Progenitor cell of endocrine pancreas (in vitro differentiated cells): ENCODE measurements around the gene GNAI3. TPM values are rescaled to one million over a fixed set of nuclear protein-coding genes. Genes with fewer than 3 reads are reported as not detected.
A peak's percentile ranks its signal among the peaks of the same experiment; 100 is the strongest.

Source experiments
- DNase-seq: peaks from one replicate; pipeline ENCODE4 v3.0.0; 2021; ENCODE audit warnings: low spot score; ENCODE audit not compliant: unreplicated experiment
- H3K27ac Mint-ChIP-seq: 2 replicates; pipeline ENCODE4 v1.8.0; 2021; ENCODE audit warnings: mild to moderate bottlenecking, moderate library complexity, mixed read lengths
- H3K27me3 Mint-ChIP-seq: 2 replicates; pipeline ENCODE4 v1.8.0; 2021; ENCODE audit warnings: mixed read lengths
- H3K36me3 Mint-ChIP-seq: 2 replicates; pipeline ENCODE4 v1.8.0; 2022; ENCODE audit warnings: mixed read lengths; ENCODE audit not compliant: insufficient read depth
- H3K4me1 Mint-ChIP-seq: 2 replicates; pipeline ENCODE4 v1.8.0; 2021; ENCODE audit warnings: low read depth, mixed read lengths
- H3K4me3 Mint-ChIP-seq: 2 replicates; pipeline ENCODE4 v1.8.0; 2021; ENCODE audit warnings: low read depth, mild to moderate bottlenecking, moderate library complexity, mixed read lengths
- H3K9me3 Mint-ChIP-seq: 2 replicates; pipeline ENCODE4 v1.8.0; 2021; ENCODE audit warnings: low read depth, mixed read lengths
- total RNA-seq: library from RNA; stranded (reverse); gene quantifications from 2 replicates; pipeline ENCODE4 v1.2.1, GENCODE V29; 2021
- TF ChIP-seq, protein P1 (sequence below): fragments of 200-600 bp; sonication (generic); IDR thresholded peaks from one replicate; pipeline ENCODE4 v1.5.0; 2021; ENCODE audit warnings: antibody characterized with exemption, mild to moderate bottlenecking; ENCODE audit not compliant: unreplicated experiment

Gene GNAI3
- total RNA-seq, 1 donor from 2014 or later, result 10.0 TPM

DNA sequence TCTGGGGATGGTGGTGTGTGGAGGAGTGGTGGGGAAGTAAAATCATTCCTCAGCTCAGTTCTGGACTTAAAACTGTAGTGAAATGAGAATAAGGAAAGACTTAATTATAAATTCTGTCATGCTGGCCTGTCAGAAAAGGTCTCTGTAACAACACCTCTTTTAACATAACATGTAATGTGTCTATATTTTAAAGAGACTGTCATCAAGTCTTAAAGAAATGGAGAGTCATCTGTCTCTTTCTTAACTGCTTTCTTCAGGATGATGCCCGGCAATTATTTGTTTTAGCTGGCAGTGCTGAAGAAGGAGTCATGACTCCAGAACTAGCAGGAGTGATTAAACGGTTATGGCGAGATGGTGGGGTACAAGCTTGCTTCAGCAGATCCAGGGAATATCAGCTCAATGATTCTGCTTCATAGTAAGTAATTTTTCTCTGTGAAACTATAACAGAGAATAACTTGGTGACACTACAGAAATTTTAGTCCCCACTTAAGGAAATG lies 30.6 kb downstream of the GNAI3 start:
- H3K27ac Mint-ChIP-seq, result peak overlapping the region; percentile 12
- no peak for DNase-seq
- H3K4me1 Mint-ChIP-seq, result no peaks in the 10 kb centered on the region
- no peaks in the 10 kb centered on the region for H3K9me3 Mint-ChIP-seq
- TF ChIP-seq, protein P1, sequence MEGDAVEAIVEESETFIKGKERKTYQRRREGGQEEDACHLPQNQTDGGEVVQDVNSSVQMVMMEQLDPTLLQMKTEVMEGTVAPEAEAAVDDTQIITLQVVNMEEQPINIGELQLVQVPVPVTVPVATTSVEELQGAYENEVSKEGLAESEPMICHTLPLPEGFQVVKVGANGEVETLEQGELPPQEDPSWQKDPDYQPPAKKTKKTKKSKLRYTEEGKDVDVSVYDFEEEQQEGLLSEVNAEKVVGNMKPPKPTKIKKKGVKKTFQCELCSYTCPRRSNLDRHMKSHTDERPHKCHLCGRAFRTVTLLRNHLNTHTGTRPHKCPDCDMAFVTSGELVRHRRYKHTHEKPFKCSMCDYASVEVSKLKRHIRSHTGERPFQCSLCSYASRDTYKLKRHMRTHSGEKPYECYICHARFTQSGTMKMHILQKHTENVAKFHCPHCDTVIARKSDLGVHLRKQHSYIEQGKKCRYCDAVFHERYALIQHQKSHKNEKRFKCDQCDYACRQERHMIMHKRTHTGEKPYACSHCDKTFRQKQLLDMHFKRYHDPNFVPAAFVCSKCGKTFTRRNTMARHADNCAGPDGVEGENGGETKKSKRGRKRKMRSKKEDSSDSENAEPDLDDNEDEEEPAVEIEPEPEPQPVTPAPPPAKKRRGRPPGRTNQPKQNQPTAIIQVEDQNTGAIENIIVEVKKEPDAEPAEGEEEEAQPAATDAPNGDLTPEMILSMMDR, result no peak
- H3K27me3 Mint-ChIP-seq, result no peaks in the 10 kb centered on the region
- H3K4me3 Mint-ChIP-seq, result no peak overlapping the region
- peaks cover 24% of the 10 kb centered on the region for H3K36me3 Mint-ChIP-seq

DNA sequence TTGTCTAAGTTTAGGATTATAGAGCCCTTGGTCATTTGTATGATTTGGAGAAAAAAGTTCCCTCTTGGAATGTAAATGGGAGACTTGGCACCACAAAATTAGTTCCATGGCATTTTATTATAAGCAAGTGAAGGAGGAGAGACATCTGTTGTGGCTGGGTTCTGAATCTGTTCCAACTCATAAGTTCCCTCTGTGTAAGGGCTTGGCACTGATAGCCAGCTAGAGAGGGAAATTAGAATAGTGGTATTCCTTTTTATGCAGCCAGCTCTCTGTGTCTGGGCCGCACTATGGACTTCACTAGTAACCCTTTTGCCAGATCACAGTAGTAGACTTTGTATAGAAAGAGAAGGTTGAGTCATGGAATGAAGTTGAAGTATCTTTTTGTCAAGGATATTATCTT lies 31.1 kb downstream of the GNAI3 start:
- DNase-seq, result no peak
- Mint-ChIP-seq H3K36me3 (peaks cover 24% of the 10 kb centered on the region), H3K4me1 (no peaks in the 10 kb centered on the region), H3K27ac (no peak overlapping the region), H3K27me3 (no peaks in the 10 kb centered on the region), H3K4me3 (no peak overlapping the region), H3K9me3 (no peaks in the 10 kb centered on the region)
- TF ChIP-seq, protein P1, result no peak

GRCh38 chr1:109582021-109582420 lies 33.6 kb downstream of the GNAI3 start:
- peaks cover 26% of the 10 kb centered on the region for H3K36me3 Mint-ChIP-seq
- H3K4me1 Mint-ChIP-seq, result no peaks in the 10 kb centered on the region
- TF ChIP-seq, protein P1, result no peak
- H3K9me3 Mint-ChIP-seq, result no peaks in the 10 kb centered on the region
- no peak for DNase-seq
- H3K27me3 Mint-ChIP-seq, result no peaks in the 10 kb centered on the region
- no peak overlapping the region for H3K4me3 Mint-ChIP-seq
- no peak overlapping the region for H3K27ac Mint-ChIP-seq

DNA sequence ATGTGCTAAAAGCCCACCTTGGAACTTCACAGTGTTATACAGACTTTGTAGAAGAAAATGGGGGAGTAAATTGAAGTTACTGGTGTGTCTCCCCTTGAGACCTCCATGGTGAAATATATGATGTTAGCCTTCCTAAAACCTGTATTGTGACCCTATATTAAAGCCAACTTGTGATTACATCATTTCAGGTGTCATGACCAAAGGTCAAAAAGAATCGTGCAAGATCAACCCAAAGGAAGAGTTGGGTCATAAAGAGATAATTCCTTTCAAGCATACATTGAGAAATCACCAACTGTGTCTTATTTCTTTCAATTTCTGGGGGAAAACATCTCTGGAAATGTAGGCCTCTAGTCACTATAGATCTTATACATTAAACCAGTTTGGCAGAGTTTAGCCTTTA lies 36.4 kb downstream of the GNAI3 start:
- TF ChIP-seq, protein P1, result no peak
- Mint-ChIP-seq H3K4me1 (peaks cover 6% of the 10 kb centered on the region), H3K9me3 (no peaks in the 10 kb centered on the region), H3K27ac (no peak overlapping the region), H3K4me3 (no peak overlapping the region), H3K27me3 (no peaks in the 10 kb centered on the region), H3K36me3 (peaks cover 39% of the 10 kb centered on the region)
- no peak for DNase-seq

DNA sequence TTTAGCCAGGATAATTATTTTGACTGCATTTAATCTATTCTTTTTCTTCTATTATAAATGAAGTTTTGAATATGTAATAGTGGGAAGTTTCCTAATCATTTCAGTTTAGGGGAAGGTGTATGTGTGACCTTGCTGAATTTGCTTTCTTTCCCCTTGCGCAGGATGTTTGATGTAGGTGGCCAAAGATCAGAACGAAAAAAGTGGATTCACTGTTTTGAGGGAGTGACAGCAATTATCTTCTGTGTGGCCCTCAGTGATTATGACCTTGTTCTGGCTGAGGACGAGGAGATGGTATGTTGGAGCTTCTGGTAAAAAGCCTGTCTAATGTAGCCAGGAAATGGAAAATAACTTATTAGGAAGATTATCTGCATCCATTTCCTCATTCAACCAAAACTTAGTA lies 37.6 kb downstream of the GNAI3 start:
- peaks cover 38% of the 10 kb centered on the region for H3K36me3 Mint-ChIP-seq
- no peak overlapping the region for H3K4me3 Mint-ChIP-seq
- DNase-seq, result no peak
- TF ChIP-seq, protein P1, result no peak
- peaks cover 6% of the 10 kb centered on the region for H3K4me1 Mint-ChIP-seq
- no peak overlapping the region for H3K27ac Mint-ChIP-seq
- no peaks in the 10 kb centered on the region for H3K9me3 Mint-ChIP-seq
- no peaks in the 10 kb centered on the region for H3K27me3 Mint-ChIP-seq
